HG03060 (cell line): Measurements from ENCODE around the gene CEL.

Experiments
- ATAC-seq: cut with Tn5 transposase; IDR thresholded peaks from one replicate; pipeline ENCODE4 v1.9.1; 2021; ENCODE audit warnings: low read depth, moderate number of reproducible peaks; ENCODE audit not compliant: unreplicated experiment

CEL gene

DNA sequence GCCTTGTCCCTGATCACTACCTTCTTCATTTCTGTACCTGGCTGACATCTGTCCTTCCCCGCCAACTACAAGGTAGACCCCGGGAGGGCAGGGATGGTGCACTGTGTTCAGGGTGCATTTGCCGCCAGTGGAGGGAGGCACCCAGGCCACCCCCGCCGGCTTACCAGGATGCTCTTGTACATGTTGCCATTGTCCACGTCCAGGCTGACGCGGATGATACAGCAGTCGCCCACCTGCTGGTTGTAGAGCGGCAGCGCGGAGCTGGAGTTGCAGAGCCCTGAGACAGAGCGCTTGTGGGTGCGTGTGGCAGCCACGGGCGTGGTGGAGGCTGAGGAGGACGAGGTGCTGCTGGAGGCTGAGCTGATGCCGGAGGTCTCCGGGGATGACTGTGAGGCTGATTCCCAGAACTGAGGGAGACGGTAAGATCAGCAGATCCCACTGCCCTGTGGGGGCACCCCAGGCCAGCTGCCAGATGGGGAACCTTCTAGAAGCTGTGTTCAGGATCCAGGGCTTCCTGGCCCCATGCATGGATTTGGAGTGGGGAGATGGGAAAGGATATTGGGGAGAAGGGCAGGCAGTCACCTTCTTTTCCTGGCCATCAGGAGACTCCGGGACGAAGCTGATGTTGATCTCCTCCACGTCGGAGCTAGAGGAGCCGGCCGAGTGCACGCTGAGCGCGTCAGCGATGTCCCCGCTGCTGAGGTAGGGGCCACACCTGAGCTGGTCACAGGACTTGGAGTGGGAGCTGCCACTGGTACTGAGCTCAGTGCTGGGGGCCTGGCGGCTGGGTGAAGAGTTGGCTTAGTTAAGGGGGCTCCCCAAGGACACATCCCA, 39.8 kb downstream of the CEL start:
- ATAC-seq: no peak

DNA sequence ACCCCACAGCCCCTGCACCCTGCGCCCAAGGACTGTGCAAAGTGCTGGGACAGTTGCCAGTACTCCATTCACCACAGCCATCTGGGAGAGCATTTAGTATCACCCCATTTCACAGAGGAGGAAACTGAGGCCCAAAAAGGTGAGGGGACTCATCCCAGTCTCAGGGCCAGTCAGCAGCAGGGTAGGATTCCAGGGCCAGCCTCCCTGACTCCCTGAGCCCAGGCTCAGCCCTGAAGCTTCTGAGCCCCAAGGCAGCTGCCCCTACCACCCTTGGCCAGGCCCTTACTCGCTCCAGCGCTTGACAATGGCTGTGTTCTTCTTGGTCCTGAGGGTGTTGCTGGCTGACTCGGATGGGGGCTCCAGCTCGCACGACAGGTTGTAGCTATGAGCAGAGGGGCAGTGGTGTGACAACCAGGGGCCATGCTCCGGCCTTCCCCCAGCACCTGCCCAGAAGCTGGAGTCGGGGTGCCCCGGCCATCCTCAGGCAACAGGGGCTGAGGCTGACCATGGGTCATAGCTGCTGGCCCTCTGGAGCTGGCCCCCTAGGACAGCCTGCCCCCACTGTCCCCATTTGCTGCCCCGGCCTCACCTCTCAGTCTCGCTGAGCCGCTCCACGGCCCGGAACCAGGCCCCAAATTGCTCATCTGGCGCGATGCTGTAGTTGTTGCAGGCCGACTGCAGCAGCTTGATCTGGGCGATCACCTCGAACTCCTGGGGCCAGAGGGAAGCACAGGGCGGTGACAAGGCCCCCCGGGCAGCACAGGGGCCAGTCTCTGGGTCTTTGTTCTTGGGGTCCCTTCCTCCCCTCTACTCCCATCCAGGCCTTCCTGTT, 40.6 kb downstream of the CEL start:
- ATAC-seq: no peak

DNA sequence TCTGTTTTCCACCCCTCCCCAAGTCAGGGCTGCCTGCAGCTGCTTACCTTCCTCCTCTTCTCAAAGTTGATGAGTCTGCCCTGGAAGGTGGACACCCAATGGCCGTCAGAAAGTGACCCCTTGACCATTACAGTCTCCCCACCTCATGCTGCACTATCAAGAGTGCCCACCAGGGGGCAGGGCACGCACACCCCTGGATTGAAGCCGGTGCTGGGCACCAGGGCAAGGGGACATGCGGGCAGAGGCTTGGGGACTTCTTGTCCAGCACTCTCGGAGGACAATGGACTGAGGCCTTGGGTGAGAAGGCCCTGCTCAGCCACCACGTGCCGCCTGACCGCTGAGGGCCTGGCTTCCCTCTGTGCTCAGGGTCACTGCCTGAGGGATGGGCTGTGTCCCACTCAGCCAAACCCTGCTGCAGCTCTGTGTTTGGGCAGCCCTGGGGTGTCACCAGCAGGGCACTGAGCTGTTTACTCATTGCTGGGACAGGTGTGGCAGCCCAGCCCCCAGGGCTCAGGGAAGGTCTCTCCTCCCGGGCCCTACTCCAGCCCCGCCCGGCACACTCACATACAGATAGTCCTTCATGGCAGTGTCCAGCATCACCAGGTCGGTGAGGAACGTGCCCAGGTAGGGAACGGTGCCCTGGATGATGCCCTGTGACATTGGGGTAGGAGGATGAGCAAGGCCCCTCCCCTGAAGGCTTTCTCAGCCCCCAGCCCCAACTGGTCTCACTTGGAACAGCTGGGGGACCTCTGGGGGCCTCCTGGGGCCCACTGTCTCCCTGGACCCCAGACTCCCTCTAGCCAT, 41.6 kb downstream of the CEL start:
- ATAC-seq: no peak

DNA sequence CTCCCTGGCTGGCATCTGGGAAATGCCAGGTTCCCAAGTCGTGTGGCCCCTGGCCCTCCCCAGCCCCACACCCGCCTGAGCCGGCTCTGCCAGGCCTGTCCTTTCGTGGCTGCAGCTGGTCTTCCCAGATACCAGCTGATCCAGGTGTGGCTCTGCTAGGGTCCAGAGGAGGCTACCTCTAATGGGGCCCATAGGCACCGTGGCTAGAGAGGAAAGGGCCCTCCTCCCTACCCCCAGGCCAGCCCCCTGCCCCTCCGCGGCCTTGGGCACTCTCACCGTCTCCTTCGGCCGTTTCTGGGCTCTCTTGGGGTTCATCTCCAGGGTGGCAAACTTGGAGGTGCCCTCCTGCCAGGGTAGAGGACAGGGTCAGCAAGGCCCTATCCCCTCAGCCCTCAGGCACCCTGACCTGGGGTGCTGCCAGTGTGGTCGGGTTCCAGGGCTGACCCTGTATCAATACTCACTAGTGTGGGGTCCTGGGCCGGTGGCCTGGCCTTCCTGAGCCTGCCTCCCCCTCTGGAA, 42.3 kb downstream of the CEL start:
- ATAC-seq: no peak

DNA sequence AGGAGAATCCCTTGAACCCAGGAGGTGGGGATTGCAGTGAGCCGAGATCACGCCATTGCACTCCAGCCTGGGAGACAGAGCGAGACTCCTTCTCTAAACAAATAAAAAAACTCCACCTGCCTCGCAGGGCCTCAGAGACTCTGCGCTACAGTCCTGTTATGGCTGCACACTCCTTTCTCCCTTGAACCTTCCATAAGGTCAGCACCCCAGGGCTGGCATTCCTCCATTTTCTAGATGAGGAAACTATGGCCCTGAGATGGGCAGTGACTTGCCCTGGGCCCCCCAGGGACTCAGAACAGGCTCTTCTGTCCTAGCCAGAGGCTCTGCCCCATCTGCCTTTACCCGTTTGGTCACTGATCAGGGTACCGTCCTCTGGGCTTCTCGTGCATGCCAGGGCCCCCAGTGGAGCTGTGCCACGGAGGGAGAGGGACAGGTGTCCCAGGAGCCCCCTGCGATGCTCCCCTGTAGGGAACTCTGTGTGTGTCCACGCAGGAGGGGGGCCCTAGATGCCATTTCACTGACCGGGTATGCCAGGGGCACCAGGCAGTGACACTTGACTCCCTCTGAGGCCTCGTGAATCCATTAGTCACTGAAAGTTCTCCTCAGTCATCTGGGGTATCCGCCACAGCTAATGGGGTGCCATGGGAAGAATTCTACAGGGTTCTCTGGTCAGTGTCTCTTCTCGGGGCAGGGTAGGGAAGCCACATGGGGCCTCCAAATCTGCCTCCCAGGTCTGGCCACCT, 43.1 kb downstream of the CEL start:
- ATAC-seq: no peak

DNA sequence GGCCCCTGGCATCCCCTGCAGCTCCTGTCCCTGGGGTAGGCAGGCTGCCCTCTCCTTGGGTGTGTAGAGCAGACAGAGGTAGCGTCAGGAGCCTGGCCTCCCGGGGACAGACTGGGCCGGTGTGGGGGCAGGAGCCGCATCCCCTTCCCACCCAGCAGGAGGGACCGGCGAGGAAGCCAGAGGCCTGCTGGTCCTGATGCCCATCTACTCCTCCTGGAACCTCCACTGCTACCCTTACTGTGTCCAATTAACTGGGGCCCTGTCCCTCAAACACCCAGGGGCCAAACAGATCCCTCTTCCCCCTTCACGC, 43.6 kb downstream of the CEL start:
- ATAC-seq: no peak

DNA sequence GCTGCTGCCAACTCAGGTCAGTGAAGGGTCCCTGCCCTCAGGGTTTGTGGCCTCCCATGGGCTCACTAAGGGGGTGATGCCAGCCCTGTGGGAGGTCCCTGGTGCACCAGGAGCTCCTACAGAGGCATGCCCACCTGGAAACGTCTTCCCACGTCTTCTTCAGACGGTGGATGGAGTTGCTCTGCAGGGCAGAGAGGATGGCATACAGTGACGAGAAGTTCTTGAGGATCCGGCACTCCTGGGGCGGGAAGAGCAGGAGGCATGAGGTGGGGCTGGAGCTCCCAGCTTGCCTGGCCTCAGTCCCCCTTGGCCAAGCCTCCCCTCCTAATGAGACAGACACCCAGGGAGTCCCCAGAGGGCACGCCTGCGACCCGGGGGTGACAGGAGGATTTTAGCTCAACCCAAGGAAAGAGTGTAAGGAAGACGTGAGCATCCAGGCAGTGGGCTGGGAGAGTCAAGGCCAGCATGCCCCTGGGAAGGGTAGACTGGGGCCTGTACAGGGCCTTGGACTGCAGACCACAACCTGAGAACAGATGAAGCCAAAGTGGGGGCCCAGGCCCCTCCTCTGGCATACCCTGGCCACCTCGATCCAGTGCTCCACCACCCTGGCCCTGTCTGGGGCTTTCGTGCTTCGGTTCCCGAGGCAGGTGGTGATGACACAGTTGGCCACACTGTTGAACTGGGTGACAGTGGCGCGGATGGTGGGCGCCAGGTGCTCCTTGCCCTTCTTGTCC, 44.9 kb downstream of the CEL start:
- no peak for ATAC-seq

DNA sequence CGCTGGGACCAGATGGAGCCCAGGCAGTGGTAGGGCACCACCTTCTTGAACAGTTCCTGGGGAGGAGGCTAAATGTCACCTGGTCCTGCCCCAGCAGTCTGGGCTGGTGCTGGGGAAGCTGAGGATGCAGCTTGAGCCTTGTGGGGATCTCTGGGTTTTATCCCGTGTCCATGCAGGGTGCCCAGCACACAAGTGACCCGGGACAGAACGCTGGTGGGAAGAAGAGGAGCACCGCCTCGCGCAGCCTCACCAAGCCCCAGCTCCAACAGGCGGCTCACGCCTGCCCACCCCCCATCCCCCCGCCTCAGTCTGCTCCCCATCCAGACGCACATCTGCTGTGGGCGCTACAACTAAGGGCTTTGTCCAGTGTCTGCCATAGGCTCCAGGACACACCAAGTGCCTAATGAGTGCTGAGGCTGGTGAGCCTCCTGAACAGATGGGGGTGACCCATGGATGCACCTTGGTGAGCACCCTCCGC, 45.5 kb downstream of the CEL start:
- no peak for ATAC-seq

DNA sequence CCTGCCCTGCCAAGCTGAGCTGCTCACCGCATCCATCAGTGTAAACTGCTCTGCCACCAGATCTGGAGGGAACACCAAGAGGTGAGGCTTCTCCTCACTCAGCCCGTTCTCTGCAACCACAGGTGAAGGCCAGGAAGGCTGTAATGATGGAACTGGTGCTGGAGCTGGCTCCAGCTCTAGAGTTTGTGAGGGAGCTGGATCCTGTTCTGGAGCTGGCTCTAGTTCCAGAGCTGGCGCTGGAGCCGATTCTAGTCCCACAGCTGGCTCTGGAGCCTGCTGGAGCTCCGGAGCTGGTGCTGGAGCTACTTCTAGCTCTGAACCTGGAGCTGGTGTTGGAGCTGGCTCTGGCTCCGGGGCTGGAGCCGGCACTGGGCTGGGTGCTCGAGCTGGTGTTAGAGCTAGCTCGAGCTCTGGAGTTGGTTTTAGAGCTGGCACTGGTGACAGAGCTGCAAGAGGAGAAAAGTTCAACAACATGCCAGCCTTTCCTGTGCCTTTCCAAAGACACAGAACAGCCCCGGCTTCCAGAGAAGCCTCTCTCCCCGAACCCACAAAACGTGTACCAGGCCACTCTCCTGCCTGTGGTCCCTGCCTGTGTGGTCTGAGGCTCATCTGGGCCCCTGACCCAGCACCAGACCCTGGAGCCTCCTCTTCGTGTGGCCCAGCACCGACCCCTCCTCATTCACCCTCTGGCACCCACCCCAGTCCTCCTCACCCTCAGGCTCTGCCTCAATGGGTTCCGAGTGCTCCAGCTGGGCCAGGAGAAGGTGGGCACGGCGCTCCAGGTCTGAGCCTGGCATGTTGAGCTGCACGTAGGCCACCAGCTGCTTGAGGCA, 46.4 kb downstream of the CEL start:
- ATAC-seq: no peak

DNA sequence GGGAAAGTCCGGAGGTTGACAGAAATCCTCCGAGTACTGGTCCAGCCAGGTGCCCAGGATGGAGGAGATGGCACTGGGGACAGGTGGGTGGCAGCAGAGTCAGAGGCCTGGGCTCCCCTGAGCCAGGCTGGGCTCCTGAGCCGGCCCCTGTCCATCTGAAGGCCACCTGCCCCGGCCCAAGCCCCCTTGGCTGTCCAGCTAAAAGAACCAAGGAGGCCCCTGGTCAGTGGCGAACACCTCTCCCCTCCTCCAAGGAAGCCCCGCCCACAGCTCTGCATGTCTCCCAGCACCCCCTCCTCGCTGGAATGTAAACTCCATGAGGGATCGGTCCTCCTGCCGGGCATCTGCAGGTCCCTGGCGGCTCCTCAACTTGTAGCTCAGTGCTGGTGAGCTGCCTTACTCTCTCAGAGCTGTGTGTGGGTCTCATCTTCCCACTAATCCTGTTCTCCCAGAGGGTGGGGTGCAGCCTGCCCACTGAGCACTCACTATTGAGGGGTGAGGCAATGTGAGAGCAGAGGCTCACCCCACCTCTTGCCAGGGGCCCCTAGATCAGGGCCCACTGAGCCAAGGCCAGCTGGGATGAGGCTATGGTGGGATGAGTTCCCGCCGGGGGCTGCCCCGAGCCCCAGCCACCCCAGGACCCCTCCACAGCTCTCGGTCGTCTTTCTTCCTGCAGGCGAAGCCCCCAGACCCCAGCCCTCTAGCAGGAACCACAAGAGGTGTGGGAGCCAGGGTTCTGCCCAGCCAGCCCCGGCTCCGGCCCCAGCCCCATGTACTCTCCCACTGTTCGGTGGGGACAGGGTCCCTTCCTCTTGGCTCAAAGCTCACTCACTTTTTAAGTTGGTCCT, 47.2 kb downstream of the CEL start:
- ATAC-seq: no peak

DNA sequence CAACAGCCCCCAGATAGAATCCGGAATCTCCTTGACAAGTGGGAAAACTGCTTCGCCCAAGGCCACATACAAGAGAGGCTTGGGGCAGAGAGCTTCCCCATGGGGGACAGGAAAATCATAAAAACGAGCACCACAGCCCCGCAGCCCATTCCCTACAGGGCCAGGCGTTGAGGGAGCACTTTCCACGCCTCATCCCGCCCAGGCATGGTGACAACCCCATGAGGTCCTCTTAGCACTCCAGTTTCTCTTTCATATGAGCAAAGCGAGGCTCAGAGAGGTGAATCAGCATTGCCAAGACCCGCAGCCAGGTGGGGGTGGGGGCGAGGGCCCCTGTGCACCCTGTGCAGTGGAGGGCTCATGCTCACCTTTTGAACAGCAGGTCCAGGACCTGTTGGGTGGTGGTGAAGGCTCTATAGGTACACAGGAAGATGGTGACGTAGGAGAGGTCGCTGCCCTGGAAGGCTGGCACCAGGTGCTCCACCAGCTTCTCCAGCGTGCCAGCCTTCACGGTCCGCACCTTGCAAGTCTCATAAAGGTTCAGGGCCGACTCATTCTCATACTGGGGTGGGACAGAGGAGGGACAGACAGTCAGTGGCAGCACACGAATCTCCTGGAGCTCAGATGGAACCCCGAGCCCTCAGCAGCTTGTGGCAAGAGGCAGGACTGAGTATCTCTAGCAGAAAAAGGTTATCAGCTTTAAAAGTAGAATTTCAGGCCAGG, 48.3 kb downstream of the CEL start:
- no peak for ATAC-seq

DNA sequence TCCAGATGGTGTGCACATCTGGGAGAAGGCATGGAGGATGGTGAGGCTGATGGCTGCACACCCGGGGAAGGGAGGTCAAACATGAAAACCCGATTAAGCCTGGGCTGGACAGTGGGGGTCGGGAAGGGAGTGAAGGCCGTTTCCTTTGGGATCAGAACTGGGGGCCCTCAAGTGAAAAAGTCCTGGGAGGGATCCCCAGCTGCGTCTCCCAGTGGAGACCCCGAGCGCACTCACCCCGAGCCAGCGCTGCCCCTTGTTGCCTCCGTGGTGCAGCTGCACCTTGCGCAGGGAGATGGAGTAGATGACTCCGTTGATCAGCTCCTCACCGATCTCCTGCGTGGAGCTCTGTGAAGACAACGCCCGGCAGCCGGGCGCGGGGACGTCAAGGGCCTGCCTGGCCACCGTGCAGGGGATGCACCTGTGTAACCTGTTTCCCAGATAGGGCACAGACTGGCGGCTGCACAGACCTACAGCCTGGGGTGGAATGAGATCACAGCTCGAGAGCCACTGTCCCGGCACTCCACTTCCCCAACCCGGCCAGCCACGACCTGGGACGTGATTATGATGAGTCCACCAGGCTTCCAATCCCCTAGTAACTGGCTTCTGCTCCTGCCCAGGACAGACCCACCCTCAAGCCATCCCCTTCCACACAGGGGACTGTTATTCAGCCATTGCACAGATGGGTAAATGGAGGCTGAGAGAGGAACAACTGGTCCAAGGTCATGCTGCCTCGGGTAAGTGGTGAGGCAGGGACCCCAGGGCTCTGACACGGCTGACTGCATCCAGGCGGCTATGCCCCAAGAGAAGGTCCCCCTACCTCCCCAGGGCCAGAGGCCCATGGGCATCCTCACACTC, 50.3 kb downstream of the CEL start:
- no peak for ATAC-seq

DNA sequence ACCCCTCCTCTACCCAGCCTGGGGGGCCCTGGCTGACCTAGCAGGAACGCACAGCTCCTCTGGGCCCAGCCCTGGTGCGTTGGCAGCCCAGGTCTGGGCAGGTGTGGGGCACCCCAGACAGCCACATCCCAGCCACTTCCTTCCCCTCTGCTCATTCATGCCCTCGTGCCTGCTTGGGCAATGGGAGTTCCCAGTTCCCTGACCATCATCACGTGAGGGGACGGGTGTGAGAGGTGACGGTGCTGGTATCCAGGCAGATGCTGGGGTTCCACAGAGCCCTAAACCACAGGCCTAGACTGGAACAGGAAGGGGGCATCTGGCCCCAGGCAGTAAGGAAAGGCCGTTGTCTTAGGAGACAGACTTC, 50.9 kb downstream of the CEL start:
- ATAC-seq: no peak

DNA sequence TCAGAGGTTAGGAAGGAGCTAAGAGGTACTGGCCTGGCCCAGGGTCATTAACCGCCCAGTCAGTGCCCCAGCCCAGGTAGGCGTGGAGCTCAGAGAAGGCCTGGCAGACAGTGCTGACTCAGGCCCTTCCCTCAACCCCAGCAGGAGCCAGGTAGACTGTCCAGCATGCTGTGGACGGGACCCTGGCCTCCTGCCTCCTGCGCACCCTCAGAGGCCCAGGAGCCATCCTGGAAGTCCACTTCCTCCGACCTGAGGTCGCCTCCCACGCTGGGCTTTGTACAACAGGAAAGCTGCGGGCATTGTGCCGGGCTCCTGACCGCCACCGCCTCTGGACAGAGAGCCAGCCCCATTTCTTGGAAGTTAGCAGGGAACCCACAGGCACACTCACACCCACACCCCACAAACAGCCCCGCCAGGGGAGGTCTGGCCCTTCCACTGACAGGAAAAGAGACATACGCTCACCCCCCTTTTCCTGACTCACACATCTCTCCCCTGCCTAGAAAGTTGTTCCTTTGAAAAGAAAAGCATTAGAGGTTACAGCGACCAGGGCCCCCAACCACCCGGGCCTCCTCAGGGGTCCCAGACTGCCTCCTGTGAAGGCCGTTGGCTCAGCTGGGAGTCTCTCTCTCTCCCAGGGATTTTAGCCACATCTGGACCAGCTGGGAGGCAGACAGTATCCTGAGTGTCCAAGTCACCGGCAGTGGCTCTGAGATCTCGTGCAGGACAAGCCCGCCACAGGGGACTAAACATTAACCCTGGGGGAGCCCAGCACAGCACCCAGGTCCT, 51.6 kb downstream of the CEL start:
- ATAC-seq: no peak
